Panc1 (cell line): ENCODE data around the gene CFAP251.

Experiments
- POLR2AphosphoS5 ChIP-seq: IDR thresholded peaks from 2 replicates; pipeline ENCODE4 v1.6.1; 2012; ENCODE audit warnings: mild to moderate bottlenecking, low read depth, low read length, moderate library complexity
- SIN3A ChIP-seq: IDR thresholded peaks from 2 replicates; pipeline ENCODE4 v1.6.1; 2012; ENCODE audit warnings: low read depth, mild to moderate bottlenecking, low read length, moderate library complexity, borderline replicate concordance; ENCODE audit not compliant: insufficient read depth
- TCF7L2 ChIP-seq: IDR thresholded peaks from 2 replicates; pipeline ENCODE4 v1.6.1; 2011; ENCODE audit warnings: mild to moderate bottlenecking, low read depth, low read length, inconsistent platforms
- TF ChIP-seq, protein P1 (sequence below): fragments of 450-650 bp; IDR thresholded peaks from 2 replicates; pipeline ENCODE4 v1.5.1; 2017; ENCODE audit warnings: mild to moderate bottlenecking
- TF ChIP-seq, protein P2 (sequence below), 2 experiments: IDR thresholded peaks; 2 replicates each; pipeline ENCODE4 v1.6.1; 2011 to 2012; ENCODE audit warnings: low read depth in 2 of 2, control low read depth in 1 of 2, low read length in 1 of 2, mild to moderate bottlenecking in 1 of 2, moderate library complexity in 1 of 2; ENCODE audit not compliant: insufficient read depth in 1 of 2

- TF ChIP-seq, protein P1, sequence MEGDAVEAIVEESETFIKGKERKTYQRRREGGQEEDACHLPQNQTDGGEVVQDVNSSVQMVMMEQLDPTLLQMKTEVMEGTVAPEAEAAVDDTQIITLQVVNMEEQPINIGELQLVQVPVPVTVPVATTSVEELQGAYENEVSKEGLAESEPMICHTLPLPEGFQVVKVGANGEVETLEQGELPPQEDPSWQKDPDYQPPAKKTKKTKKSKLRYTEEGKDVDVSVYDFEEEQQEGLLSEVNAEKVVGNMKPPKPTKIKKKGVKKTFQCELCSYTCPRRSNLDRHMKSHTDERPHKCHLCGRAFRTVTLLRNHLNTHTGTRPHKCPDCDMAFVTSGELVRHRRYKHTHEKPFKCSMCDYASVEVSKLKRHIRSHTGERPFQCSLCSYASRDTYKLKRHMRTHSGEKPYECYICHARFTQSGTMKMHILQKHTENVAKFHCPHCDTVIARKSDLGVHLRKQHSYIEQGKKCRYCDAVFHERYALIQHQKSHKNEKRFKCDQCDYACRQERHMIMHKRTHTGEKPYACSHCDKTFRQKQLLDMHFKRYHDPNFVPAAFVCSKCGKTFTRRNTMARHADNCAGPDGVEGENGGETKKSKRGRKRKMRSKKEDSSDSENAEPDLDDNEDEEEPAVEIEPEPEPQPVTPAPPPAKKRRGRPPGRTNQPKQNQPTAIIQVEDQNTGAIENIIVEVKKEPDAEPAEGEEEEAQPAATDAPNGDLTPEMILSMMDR, result no peak
- TF ChIP-seq POLR2AphosphoS5 (0 out of 2 replicates have a peak, but pooled peaks have one; percentile 36), TCF7L2 (peak; percentile 32; the same call in 1 of the 2 replicates), SIN3A (peak; percentile 44; the same call in 1 of the 2 replicates)
- TF ChIP-seq, protein P2, sequence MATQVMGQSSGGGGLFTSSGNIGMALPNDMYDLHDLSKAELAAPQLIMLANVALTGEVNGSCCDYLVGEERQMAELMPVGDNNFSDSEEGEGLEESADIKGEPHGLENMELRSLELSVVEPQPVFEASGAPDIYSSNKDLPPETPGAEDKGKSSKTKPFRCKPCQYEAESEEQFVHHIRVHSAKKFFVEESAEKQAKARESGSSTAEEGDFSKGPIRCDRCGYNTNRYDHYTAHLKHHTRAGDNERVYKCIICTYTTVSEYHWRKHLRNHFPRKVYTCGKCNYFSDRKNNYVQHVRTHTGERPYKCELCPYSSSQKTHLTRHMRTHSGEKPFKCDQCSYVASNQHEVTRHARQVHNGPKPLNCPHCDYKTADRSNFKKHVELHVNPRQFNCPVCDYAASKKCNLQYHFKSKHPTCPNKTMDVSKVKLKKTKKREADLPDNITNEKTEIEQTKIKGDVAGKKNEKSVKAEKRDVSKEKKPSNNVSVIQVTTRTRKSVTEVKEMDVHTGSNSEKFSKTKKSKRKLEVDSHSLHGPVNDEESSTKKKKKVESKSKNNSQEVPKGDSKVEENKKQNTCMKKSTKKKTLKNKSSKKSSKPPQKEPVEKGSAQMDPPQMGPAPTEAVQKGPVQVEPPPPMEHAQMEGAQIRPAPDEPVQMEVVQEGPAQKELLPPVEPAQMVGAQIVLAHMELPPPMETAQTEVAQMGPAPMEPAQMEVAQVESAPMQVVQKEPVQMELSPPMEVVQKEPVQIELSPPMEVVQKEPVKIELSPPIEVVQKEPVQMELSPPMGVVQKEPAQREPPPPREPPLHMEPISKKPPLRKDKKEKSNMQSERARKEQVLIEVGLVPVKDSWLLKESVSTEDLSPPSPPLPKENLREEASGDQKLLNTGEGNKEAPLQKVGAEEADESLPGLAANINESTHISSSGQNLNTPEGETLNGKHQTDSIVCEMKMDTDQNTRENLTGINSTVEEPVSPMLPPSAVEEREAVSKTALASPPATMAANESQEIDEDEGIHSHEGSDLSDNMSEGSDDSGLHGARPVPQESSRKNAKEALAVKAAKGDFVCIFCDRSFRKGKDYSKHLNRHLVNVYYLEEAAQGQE (IDR thresholded peaks at IDR 0.05; ENCODE audit: insufficient read depth in 1 of 2, low read depth in 2 of 2, low read length in 1 of 2), result no peak
These were observed 103.5 kb downstream of the CFAP251 start, which contains the start of gene BCL7A for GRCh38 chr12:122021822-122022392.
